ENCODE results near the gene NELFE. TPM values are rescaled to one million over a fixed set of nuclear protein-coding genes. Genes with fewer than 3 reads are reported as not detected.

Gene NELFE
- total RNA-seq, 1 experiment from 2014 or later, result 50.8 TPM

DNA sequence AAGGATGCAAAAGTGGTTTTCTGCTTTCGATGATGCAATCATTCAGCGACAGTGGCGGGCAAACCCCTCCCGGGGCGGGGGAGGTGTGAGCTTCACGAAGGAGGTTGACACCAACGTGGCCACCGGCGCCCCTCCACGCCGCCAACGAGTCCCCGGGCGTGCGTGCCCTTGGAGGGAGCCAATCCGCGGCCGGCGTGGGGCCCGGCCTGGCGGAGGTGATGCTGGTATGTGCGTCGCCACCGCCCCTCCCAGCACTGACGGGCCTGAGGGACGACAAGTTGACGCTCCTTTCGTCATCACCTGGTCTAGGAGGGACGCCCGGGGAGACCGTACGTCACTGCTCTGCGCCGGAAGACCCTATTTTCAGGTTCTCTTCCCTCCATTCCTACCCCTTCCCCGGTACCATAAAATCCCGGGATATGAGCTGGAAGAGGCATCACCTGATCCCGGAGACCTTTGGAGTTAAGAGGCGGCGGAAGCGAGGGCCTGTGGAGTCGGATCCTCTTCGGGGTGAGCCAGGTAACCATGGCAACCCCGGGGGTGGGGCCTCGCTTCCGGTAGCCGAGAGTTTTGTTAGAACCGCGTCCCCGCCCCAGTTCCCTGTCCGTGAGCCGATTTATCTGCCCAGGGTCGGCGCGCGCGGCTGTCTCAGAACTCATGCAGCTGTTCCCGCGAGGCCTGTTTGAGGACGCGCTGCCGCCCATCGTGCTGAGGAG is 13.4 kb upstream of the NELFE start, which contains the start of gene DXO:
TSS of gene DXO (minus strand) at position 146 of the 716 bp plus-strand sequence. CDS start 463 bp downstream, outside the sequence.
- Histone ChIP-seq H3K36me3 (ENCODE audit: low read depth) (0 out of 2 replicates have a peak, but pooled peaks cover 4% of the 10 kb centered on the region), H2AFZ (peak within 1 kb of the TSS; percentile 82), H3K4me2 (peak within 1 kb of the TSS; percentile 92), H3K4me1 (replicated peaks; ENCODE audit: insufficient read depth) (peaks cover 15% of the 10 kb centered on the region), H3K4me3 (peak within 1 kb of the TSS; percentile 88), H3K9me3 (ENCODE audit: insufficient read depth, low read depth) (no peaks in the 10 kb centered on the region), H3K27me3 (ENCODE audit: insufficient read depth, low read depth) (no peaks in the 10 kb centered on the region), H3K27ac (peak within 1 kb of the TSS; percentile 86), H4K20me1 (ENCODE audit: insufficient read depth) (no peaks in the 10 kb centered on the region), H3F3A (ENCODE audit: insufficient read depth, low read depth) (peaks cover 15% of the 10 kb centered on the region), H3K9me2 (ENCODE audit: insufficient read depth) (no peaks in the 10 kb centered on the region), H3K79me2 (ENCODE audit: low read depth) (peaks cover 44% of the 10 kb centered on the region)
- POLR2A ChIA-PET (ENCODE audit: unreplicated experiment), result interaction anchor here (0.6 to 1.5 kb wide), 9 partner anchors 20 to 493 kb away, joined by 3 to 8 read pairs (median 6); partner anchors contain the start of genes CFB and EHMT2
- peak; percentile 90 to 95 for DNase-seq
- TF ChIP-seq EZH2 (IDR thresholded peaks at IDR 0.05; ENCODE audit: low read depth) (no peak), CTCF (conservative IDR thresholded peaks at IDR 0.05) (no peak)
- CTCF ChIA-PET, result no interaction called here
- intact Hi-C loops (cut with micrococcal nuclease; ENCODE audit: unreplicated experiment), result loop anchor here (1.0 kb wide), 1 partner anchor 13 kb away; the partner anchor contains the start of gene SKIC2
- no TSS peak for BruUV-seq (replicated peaks)

GRCh38 chr6:31971279-31971992 is 12.7 kb upstream of the NELFE start:
- no peaks in the 10 kb centered on the region for H3K9me3 ChIP-seq (ENCODE audit: insufficient read depth, low read depth)
- CTCF ChIA-PET, result no interaction called here
- H3F3A ChIP-seq (ENCODE audit: insufficient read depth, low read depth), result peaks cover 15% of the 10 kb centered on the region
- intact Hi-C loops (cut with micrococcal nuclease; ENCODE audit: unreplicated experiment), result no loop called here
- TF ChIP-seq CTCF (conservative IDR thresholded peaks at IDR 0.05) (no peak), EZH2 (IDR thresholded peaks at IDR 0.05; ENCODE audit: low read depth) (no peak)
- H3K4me1 ChIP-seq (replicated peaks; ENCODE audit: insufficient read depth), result peaks cover 15% of the 10 kb centered on the region
- H3K79me2 ChIP-seq (ENCODE audit: low read depth), result peaks cover 44% of the 10 kb centered on the region
- H3K4me2 ChIP-seq, result peak overlapping the region; percentile 92
- peak overlapping the region; percentile 86 for H3K27ac ChIP-seq
- H3K36me3 ChIP-seq (ENCODE audit: low read depth), result 0 out of 2 replicates have a peak, but pooled peaks cover 4% of the 10 kb centered on the region
- H2AFZ ChIP-seq, result peak overlapping the region; percentile 82
- H3K9me2 ChIP-seq (ENCODE audit: insufficient read depth), result no peaks in the 10 kb centered on the region
- H4K20me1 ChIP-seq (ENCODE audit: insufficient read depth), result no peaks in the 10 kb centered on the region
- no peak for DNase-seq
- H3K27me3 ChIP-seq (ENCODE audit: insufficient read depth, low read depth), result no peaks in the 10 kb centered on the region
- POLR2A ChIA-PET (ENCODE audit: unreplicated experiment), result interaction anchor here (0.5 to 1.5 kb wide), 9 partner anchors 19 to 923 kb away, joined by 3 to 8 read pairs (median 6); partner anchors contain the start of gene CFB
- TSS peak; percentile 68 for BruUV-seq (replicated peaks)
- peak overlapping the region; percentile 88 for H3K4me3 ChIP-seq

GRCh38 chr6:31970604-31971271 is 12.0 kb upstream of the NELFE start:
- H3K27ac ChIP-seq, result peak overlapping the region; percentile 86
- peaks cover 44% of the 10 kb centered on the region for H3K79me2 ChIP-seq (ENCODE audit: low read depth)
- no peaks in the 10 kb centered on the region for H4K20me1 ChIP-seq (ENCODE audit: insufficient read depth)
- DNase-seq, result no peak
- ChIA-PET POLR2A (ENCODE audit: unreplicated experiment) (interaction anchor here (0.6 kb wide), 2 partner anchors 157 to 225 kb away, joined by 4 to 7 read pairs; partner anchors contain the start of gene ATF6B), CTCF (interaction anchor here (0.7 kb wide), 1 partner anchor 1014 kb away, joined by 3 read pairs; no protein-coding TSS in a partner anchor)
- peak overlapping the region; percentile 92 for H3K4me2 ChIP-seq
- H3K27me3 ChIP-seq (ENCODE audit: insufficient read depth, low read depth), result no peaks in the 10 kb centered on the region
- no TSS peak for BruUV-seq (replicated peaks)
- H3K4me3 ChIP-seq, result peak overlapping the region; percentile 88
- peaks cover 15% of the 10 kb centered on the region for H3K4me1 ChIP-seq (replicated peaks; ENCODE audit: insufficient read depth)
- H3K9me2 ChIP-seq (ENCODE audit: insufficient read depth), result no peaks in the 10 kb centered on the region
- intact Hi-C loops (cut with micrococcal nuclease; ENCODE audit: unreplicated experiment), result no loop called here
- no peaks in the 10 kb centered on the region for H3K9me3 ChIP-seq (ENCODE audit: insufficient read depth, low read depth)
- no peak overlapping the region for H2AFZ ChIP-seq
- H3F3A ChIP-seq (ENCODE audit: insufficient read depth, low read depth), result peaks cover 15% of the 10 kb centered on the region
- 0 out of 2 replicates have a peak, but pooled peaks cover 4% of the 10 kb centered on the region for H3K36me3 ChIP-seq (ENCODE audit: low read depth)
- no peak for TF ChIP-seq CTCF (conservative IDR thresholded peaks at IDR 0.05)
- TF ChIP-seq EZH2 (IDR thresholded peaks at IDR 0.05; ENCODE audit: low read depth), result no peak

Data from PC-9 (cell line).